ENCODE measurements around the gene MDFIC. TPM values are rescaled to one million over a fixed set of nuclear protein-coding genes. Genes with fewer than 3 reads are reported as not detected.

Gene MDFIC
- total and polyA plus RNA-seq, 5 donors, result 9.2 to 23.8 (median 20.6) TPM

DNA sequence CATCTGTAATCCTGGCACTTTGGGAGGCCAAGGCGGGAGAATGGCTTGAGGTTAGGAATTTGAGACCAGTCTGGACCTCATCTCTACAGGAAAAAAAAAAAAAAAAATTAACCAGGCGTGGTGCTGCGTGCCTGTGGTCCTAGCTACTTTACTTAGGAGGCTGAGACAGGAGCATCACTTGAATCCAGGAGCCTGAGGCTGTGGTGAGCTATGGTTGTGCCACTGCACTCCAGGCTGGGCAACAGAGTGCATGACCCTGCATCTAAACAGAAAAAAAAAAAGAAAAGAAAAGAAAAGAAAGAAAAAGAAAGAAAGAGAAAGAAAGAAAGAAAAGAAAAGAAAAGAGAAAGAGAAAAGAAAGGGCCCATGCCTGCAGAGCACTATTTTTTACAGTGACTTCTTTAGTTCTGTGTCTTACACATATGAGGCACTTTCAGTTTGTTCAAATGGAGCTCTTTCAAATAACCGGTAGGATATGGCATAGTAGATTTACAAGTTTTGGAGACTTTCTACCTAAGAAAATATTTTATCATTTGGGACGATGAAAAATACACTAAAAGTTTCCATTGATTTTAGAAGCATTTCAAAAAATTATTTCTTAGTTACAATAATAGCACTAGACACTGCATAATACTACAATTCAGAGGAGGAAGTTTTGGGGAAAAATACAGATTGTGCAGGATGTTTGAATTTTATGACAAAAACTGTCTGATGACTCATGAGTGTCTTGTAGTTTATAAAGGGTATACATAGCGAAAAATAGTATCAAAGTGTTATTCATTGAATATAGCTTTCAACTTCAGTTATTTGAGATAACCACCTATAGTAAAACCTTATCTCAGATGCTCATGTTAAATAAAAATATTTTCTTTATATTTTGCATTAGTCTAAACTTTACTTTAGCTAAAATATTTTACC, 75.9 kb downstream of the MDFIC start:
- no peaks in the 10 kb centered on the region for H3K27me3 ChIP-seq (ENCODE audit: control insufficient read depth, insufficient read depth)
- H3K27ac ChIP-seq (ENCODE audit: low read length), result no peak overlapping the region
- H3K4me1 ChIP-seq (ENCODE audit: control insufficient read depth, insufficient read depth, low read length), result no peaks in the 10 kb centered on the region
- DNase-seq (no peak), ATAC-seq (no peak)
- H3K4me3 ChIP-seq (ENCODE audit: low read length), result no peak overlapping the region
- intact Hi-C loops (cut with DNase I), result no loop called here
- WGBS, result 93% methylated on average over 6 of the region's 6 CpGs
- H3K9me3 ChIP-seq (ENCODE audit: control insufficient read depth, low read length), result no peaks in the 10 kb centered on the region

DNA sequence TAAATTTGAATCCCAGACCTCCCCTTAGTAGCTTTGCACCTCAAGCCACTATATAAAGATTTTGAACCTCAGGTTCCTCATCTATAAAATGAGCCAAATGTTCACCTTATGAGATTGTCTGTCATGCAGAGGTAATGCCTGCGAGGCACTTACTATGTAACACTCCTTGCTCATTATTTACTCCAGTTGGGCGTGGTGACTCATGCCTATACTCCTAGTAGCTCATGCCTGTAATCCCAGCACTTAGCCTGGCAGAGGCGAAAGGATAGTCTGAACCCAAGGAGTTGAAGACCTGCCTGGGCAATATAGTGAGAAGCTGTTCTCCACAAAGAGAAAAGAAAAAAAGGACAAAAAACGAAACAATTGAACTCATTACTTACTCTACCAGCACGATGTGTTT, 82.2 kb downstream of the MDFIC start:
- 96% methylated on average over 5 of the region's 5 CpGs for WGBS
- no peak for ATAC-seq
- intact Hi-C loops (cut with DNase I), result no loop called here
- H3K4me1 ChIP-seq (ENCODE audit: control insufficient read depth, insufficient read depth, low read length), result peaks cover 2% of the 10 kb centered on the region
- H3K27ac ChIP-seq (ENCODE audit: low read length), result no peak overlapping the region
- H3K4me3 ChIP-seq (ENCODE audit: low read length), result no peak overlapping the region
- no peak for DNase-seq
- H3K27me3 ChIP-seq (ENCODE audit: control insufficient read depth, insufficient read depth), result no peaks in the 10 kb centered on the region
- no peaks in the 10 kb centered on the region for H3K9me3 ChIP-seq (ENCODE audit: control insufficient read depth, low read length)

DNA sequence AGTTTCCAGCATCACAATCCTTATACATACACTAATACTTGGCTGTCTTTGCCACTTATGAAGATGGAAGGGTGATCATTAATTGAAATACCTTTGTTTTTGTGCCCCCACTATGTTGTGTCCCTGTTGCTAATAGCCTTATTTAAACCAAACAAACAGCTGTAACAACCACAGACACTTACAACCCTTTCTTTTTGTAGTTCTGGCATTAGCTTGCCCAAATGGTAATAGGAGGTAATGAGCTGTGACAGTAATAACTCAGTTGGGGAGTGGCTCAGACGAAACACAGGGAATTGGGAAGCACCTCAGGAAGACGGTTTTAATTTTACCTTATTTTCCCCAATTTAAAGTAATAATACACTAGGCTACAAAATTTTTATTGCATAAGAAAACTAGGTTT, 83.4 kb downstream of the MDFIC start:
- Histone ChIP-seq H3K4me3 (ENCODE audit: low read length) (no peak overlapping the region), H3K27ac (ENCODE audit: low read length) (no peak overlapping the region), H3K9me3 (ENCODE audit: control insufficient read depth, low read length) (no peaks in the 10 kb centered on the region), H3K4me1 (ENCODE audit: control insufficient read depth, insufficient read depth, low read length) (peaks cover 3% of the 10 kb centered on the region), H3K27me3 (ENCODE audit: control insufficient read depth, insufficient read depth) (no peaks in the 10 kb centered on the region)
- DNase-seq (no peak), ATAC-seq (no peak)
- 96% methylated on average over 2 of the region's 2 CpGs for WGBS
- intact Hi-C loops (cut with DNase I), result no loop called here

DNA sequence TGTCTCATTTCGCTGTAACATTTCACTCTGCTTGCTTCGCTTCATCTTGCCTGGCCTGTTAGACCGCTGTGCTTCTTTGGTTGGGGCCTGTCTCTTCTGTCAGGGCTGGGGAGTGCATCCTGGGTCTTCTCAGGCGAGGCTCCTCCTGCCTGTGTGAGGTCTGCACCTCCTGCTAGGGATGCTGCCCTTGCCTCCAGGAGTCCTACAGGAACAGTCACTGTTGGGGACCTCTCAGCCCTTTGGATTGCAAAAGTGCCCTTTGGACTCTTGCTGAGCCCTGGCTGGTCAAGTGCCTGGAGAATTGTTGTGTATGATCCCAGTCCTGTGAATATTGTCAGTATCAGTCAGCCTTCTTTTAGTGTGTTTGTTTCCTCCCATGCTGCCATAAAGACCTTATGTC, 84.1 kb downstream of the MDFIC start:
- H3K9me3 ChIP-seq (ENCODE audit: control insufficient read depth, low read length), result no peaks in the 10 kb centered on the region
- H3K4me1 ChIP-seq (ENCODE audit: control insufficient read depth, insufficient read depth, low read length), result peaks cover 3% of the 10 kb centered on the region
- no peak overlapping the region for H3K27ac ChIP-seq (ENCODE audit: low read length)
- H3K4me3 ChIP-seq (ENCODE audit: low read length), result no peak overlapping the region
- ATAC-seq, result no peak
- DNase-seq, result no peak
- 97% methylated on average over 4 of the region's 4 CpGs for WGBS
- H3K27me3 ChIP-seq (ENCODE audit: control insufficient read depth, insufficient read depth), result no peaks in the 10 kb centered on the region
- intact Hi-C loops (cut with DNase I), result no loop called here

DNA sequence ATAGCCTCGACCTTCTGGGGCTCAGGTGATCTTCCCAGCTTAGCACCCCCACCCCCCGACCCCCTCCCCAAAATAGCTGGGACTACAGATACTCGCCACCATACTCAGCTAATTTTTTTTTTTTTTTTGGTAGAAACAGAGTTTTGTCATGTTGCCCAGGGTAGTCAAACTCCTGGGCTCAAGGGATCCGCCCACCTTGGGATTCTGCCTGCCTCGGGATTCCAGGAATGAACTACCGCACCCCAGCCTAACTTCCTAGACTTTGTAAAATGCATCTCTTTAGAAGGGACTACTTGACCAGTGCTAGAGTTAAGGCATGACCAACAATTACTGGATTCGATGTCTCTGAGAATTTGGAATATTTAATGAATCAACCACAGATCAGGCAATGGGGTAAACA, 85.9 kb downstream of the MDFIC start:
- Histone ChIP-seq H3K9me3 (ENCODE audit: control insufficient read depth, low read length) (no peaks in the 10 kb centered on the region), H3K27ac (ENCODE audit: low read length) (no peak overlapping the region), H3K27me3 (ENCODE audit: control insufficient read depth, insufficient read depth) (no peaks in the 10 kb centered on the region), H3K4me1 (ENCODE audit: control insufficient read depth, insufficient read depth, low read length) (peaks cover 3% of the 10 kb centered on the region), H3K4me3 (ENCODE audit: low read length) (no peak overlapping the region)
- ATAC-seq (peak in 1 of 2 donors; percentile 35), DNase-seq (peak; percentile 30 to 67 (median 52))
- 73% methylated on average over 7 of the region's 7 CpGs for WGBS
- intact Hi-C loops (cut with DNase I), result no loop called here

DNA sequence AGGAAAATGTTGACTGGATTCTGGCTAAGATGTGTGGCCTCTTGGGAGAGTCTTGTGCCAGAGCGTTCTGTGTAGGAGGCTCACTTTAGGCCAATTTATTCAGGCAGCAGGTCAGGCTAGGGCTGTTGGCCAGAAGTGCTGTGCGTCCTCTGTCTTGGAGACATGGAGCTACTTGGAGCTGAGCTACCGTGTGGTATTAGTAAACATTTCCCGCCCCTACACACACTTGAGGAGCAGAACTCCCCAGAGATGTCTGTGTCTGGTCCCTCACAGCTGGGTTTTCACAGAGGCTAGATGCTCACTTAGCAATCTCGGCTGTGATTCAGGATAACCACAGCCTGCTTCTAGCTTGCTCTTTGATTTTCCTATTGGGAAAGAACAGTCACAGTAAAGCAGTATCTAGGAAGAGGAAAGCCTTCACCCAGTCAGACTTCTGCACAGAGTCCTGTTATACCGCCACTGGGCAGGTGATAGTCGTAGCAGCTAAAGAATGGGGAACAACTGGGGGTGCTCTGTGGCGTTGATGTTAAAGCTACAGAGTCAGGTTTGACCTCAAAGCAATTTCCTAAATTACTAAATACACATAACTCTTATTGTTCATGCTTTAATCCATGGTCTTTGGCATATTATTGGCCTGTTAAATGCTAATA, 86.7 kb downstream of the MDFIC start:
- peak; percentile 86 to 95 (median 90) for DNase-seq
- H3K9me3 ChIP-seq (ENCODE audit: control insufficient read depth, low read length), result no peaks in the 10 kb centered on the region
- H3K27me3 ChIP-seq (ENCODE audit: control insufficient read depth, insufficient read depth), result no peaks in the 10 kb centered on the region
- peaks cover 1% of the 10 kb centered on the region for H3K4me1 ChIP-seq (ENCODE audit: control insufficient read depth, insufficient read depth, low read length)
- peak overlapping the region; percentile 59 for H3K27ac ChIP-seq (ENCODE audit: low read length)
- 40% methylated on average over 8 of the region's 8 CpGs for WGBS
- H3K4me3 ChIP-seq (ENCODE audit: low read length), result no peak overlapping the region
- ATAC-seq, result peak; percentile 96
- intact Hi-C loops (cut with DNase I), result no loop called here

DNA sequence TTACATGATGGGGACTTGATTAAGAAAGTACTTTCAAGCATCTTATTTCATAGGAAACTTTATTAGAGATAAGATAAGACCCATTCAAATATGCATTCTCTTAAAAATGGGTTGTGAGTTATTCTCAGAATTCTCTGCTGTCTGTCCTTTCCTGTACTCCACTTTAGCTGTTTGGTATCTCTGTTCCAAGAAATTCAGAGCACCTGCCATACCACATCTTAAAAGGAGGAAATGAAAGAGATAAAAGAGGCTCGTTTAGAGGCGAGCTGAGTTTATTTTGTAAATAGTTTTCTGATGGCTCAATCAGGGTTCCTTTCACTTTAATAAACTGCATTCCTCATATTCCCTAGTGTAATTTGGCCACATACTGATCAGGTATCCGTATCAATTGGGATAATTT, 87.2 kb downstream of the MDFIC start:
- WGBS, result 22% methylated on average over 3 of the region's 3 CpGs
- DNase-seq, result no peak
- Histone ChIP-seq H3K9me3 (ENCODE audit: control insufficient read depth, low read length) (no peaks in the 10 kb centered on the region), H3K4me1 (ENCODE audit: control insufficient read depth, insufficient read depth, low read length) (peaks cover 1% of the 10 kb centered on the region), H3K27ac (ENCODE audit: low read length) (no peak overlapping the region), H3K4me3 (ENCODE audit: low read length) (no peak overlapping the region), H3K27me3 (ENCODE audit: control insufficient read depth, insufficient read depth) (no peaks in the 10 kb centered on the region)
- ATAC-seq, result peak in 1 of 2 donors; percentile 11
- intact Hi-C loops (cut with DNase I), result no loop called here

DNA sequence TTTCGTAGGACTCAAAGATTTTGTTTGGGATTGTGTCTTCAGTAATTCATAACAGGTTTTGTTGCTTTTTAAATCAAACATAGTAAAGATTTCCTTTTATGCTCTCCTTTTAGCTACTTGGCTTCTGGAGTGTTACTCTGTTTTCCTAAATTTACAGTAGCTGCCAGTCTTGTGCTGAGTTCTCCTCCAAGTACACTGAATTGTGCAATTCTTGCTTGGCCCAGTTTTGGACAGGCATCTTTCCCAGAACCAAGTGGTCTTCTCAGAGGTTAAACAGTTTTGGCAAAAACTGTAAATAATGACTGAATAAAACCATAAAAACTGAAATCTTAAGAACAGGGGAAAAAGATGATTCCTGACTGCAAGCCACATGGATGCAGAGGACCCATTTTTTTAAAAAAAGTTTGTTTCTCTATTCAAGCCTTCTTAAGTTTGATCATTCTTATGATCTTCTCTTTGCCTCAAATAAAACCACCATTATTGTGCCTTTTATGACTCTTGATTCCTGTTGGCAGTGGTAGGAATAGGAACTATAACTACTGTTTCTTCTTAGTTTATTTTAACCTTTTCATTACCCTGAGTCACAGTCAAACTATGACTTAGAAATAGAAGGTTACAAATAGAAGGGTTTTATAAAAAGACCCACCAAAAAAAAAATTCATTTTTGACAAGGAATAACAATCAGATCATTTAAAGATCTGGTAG, 88.0 kb downstream of the MDFIC start:
- Histone ChIP-seq H3K4me1 (ENCODE audit: control insufficient read depth, insufficient read depth, low read length) (peaks cover 1% of the 10 kb centered on the region), H3K27me3 (ENCODE audit: control insufficient read depth, insufficient read depth) (no peaks in the 10 kb centered on the region)
- ATAC-seq, result peak; percentile 43 to 81

DNA sequence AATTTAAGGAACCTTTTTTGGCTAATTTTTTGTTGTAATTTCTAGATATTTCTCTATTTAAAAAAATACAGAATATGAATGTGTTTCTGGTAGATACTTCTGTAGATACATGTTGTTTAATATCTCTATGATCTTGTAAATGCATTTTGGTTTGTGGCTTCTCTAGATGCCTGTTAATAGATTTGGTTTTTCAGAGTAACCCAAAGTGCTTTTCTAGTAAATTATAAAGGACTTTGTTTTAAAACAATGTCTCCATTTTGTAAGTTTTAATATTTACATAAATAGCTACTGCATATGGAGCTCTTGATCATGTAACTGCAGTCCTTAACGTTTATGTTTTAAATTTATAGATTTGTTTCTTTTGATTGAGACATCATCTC, 88.5 kb downstream of the MDFIC start:
- no peaks in the 10 kb centered on the region for H3K27me3 ChIP-seq (ENCODE audit: control insufficient read depth, insufficient read depth)
- intact Hi-C loops (cut with DNase I), result no loop called here
- DNase-seq (no peak), ATAC-seq (no peak)
- H3K27ac ChIP-seq (ENCODE audit: low read length), result no peak overlapping the region
- no peaks in the 10 kb centered on the region for H3K9me3 ChIP-seq (ENCODE audit: control insufficient read depth, low read length)
- H3K4me3 ChIP-seq (ENCODE audit: low read length), result no peak overlapping the region
- peaks cover 1% of the 10 kb centered on the region for H3K4me1 ChIP-seq (ENCODE audit: control insufficient read depth, insufficient read depth, low read length)
- WGBS, result 80% methylated on average over 1 of the region's 1 CpG

More for the DNA sequence above, 88.0 kb downstream of the MDFIC start:
- intact Hi-C loops (cut with DNase I), result no loop called here
- peak in 2 of 3 donors; percentile 41 to 71 for DNase-seq
- no peaks in the 10 kb centered on the region for H3K9me3 ChIP-seq (ENCODE audit: control insufficient read depth, low read length)
- 67% methylated on average over 1 of the region's 1 CpG for WGBS
- H3K4me3 ChIP-seq (ENCODE audit: low read length), result no peak overlapping the region
- H3K27ac ChIP-seq (ENCODE audit: low read length), result no peak overlapping the region

DNA sequence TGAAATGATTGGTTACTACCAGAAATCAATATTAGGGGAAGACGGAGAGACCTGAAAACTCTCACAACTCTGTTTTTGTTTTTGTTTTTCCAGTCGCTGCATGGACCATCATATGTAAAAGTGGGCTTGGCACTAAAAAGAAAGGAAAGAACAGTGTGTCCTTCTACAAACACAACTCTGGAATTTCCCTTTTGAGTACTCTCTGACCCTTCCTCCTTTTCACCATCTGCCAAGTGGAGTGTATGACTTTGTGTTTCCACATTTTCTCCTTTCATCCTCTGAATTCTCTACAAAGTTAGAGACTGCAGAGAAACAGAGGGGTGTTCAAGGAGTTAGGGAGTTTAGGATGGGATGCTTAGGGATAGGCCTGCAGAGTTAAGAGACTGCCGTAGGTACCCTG, 92.0 kb downstream of the MDFIC start:
- H3K4me1 ChIP-seq (ENCODE audit: control insufficient read depth, insufficient read depth, low read length), result peaks cover 1% of the 10 kb centered on the region
- H3K27me3 ChIP-seq (ENCODE audit: control insufficient read depth, insufficient read depth), result no peaks in the 10 kb centered on the region
- ATAC-seq, result no peak
- intact Hi-C loops (cut with DNase I), result no loop called here
- 94% methylated on average over 3 of the region's 3 CpGs for WGBS
- no peaks in the 10 kb centered on the region for H3K9me3 ChIP-seq (ENCODE audit: control insufficient read depth, low read length)
- H3K4me3 ChIP-seq (ENCODE audit: low read length), result no peak overlapping the region
- H3K27ac ChIP-seq (ENCODE audit: low read length), result no peak overlapping the region
- DNase-seq, result no peak

DNA sequence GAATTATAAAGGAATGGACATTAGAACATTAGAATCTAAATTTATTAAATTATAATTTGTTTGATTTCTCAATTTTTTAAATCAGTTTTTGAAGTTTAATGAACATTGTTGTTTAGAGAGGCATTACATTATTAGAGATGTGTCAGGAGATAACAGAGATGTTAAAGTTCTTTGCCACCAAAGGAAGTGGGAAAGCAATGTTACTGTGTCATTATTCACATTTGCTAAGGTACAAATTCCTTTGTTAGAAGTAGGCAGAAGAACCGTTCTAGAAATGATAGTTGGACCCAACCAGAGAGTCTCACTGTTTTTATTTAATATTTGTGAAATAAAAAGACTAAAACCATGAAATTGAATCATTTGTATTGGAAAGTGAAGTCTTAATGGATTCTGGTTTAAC, 92.9 kb downstream of the MDFIC start:
- Histone ChIP-seq H3K9me3 (ENCODE audit: control insufficient read depth, low read length) (no peaks in the 10 kb centered on the region), H3K27me3 (ENCODE audit: control insufficient read depth, insufficient read depth) (no peaks in the 10 kb centered on the region), H3K4me1 (ENCODE audit: control insufficient read depth, insufficient read depth, low read length) (no peaks in the 10 kb centered on the region), H3K27ac (ENCODE audit: low read length) (no peak overlapping the region), H3K4me3 (ENCODE audit: low read length) (no peak overlapping the region)
- intact Hi-C loops (cut with DNase I), result no loop called here
- no peak for DNase-seq
- WGBS, result 73% methylated on average over 1 of the region's 1 CpG
- ATAC-seq, result no peak
